Measurements from ENCODE around the gene MVD. TPM values are rescaled to one million over a fixed set of nuclear protein-coding genes. Genes with fewer than 3 reads are reported as not detected.
A peak's percentile ranks its signal among the peaks of the same experiment; 100 is the strongest.

Gene MVD
- total and polyA plus RNA-seq, 2 of the 13 experiments (the other 11 are each of a cell fraction or from before 2014, with no cell fraction given), result 28.1 to 187 TPM

DNA sequence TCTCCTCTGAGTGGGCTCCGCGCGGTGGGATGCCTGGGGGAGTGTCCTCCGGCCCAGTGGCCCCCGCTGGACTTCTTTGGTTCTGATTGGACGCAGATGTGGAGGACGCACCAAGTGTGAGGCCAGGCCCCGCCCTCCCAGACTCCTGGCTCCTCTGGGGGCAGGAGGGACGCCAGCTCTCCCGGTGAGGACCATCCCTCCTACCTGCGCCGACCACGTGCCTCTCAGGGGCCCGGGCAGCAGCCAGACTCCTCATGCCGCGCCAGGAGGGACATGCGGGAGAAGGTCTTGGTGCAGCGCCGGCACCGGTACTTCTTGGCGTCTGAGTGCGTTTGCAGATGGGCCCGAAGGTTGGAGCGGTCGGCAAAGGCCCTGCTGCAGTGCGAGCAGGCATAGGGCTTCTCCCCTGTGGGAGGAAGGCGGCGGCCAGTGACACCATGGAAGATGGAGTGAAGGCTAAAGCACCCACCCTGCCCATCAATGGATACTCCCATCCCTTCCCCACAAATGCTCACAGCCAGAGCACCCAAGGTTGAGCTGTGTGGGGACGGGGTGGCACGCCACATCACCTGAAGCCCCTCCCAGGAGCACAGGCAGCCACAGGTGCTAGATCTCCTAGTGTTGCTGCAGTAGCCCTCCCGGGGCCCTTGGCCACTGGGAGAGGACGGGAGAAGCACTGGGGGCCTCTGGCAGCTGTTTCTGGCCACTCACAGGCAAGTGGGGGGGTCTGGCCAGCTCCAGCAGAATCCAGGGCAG is 15.5 kb upstream of the MVD start (continued):
- TF ChIP-seq, protein P1, sequence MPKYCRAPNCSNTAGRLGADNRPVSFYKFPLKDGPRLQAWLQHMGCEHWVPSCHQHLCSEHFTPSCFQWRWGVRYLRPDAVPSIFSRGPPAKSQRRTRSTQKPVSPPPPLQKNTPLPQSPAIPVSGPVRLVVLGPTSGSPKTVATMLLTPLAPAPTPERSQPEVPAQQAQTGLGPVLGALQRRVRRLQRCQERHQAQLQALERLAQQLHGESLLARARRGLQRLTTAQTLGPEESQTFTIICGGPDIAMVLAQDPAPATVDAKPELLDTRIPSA (CRISPR knock-in tag; IDR thresholded peaks at IDR 0.05; ENCODE audit: borderline replicate concordance), result no peak
- no peak for TF ChIP-seq PCBP1 (IDR thresholded peaks at IDR 0.05; ENCODE audit: borderline replicate concordance, low read depth, low read length)
- no peak for TF ChIP-seq ZIK1 (CRISPR knock-in tag; IDR thresholded peaks at IDR 0.05; ENCODE audit: borderline replicate concordance, low read depth)
- TF ChIP-seq, protein P2, sequence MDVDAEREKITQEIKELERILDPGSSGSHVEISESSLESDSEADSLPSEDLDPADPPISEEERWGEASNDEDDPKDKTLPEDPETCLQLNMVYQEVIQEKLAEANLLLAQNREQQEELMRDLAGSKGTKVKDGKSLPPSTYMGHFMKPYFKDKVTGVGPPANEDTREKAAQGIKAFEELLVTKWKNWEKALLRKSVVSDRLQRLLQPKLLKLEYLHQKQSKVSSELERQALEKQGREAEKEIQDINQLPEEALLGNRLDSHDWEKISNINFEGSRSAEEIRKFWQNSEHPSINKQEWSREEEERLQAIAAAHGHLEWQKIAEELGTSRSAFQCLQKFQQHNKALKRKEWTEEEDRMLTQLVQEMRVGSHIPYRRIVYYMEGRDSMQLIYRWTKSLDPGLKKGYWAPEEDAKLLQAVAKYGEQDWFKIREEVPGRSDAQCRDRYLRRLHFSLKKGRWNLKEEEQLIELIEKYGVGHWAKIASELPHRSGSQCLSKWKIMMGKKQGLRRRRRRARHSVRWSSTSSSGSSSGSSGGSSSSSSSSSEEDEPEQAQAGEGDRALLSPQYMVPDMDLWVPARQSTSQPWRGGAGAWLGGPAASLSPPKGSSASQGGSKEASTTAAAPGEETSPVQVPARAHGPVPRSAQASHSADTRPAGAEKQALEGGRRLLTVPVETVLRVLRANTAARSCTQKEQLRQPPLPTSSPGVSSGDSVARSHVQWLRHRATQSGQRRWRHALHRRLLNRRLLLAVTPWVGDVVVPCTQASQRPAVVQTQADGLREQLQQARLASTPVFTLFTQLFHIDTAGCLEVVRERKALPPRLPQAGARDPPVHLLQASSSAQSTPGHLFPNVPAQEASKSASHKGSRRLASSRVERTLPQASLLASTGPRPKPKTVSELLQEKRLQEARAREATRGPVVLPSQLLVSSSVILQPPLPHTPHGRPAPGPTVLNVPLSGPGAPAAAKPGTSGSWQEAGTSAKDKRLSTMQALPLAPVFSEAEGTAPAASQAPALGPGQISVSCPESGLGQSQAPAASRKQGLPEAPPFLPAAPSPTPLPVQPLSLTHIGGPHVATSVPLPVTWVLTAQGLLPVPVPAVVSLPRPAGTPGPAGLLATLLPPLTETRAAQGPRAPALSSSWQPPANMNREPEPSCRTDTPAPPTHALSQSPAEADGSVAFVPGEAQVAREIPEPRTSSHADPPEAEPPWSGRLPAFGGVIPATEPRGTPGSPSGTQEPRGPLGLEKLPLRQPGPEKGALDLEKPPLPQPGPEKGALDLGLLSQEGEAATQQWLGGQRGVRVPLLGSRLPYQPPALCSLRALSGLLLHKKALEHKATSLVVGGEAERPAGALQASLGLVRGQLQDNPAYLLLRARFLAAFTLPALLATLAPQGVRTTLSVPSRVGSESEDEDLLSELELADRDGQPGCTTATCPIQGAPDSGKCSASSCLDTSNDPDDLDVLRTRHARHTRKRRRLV (CRISPR knock-in tag; IDR thresholded peaks at IDR 0.05), result no peak
- TF ChIP-seq ZNF790 (CRISPR knock-in tag; IDR thresholded peaks at IDR 0.05; ENCODE audit: borderline replicate concordance), result no peak
- no peak for TF ChIP-seq EZH2 (conservative IDR thresholded peaks at IDR 0.05; ENCODE audit: low read depth, low read length)
- TF ChIP-seq HOXA9 (CRISPR knock-in tag; IDR thresholded peaks at IDR 0.05; ENCODE audit: borderline replicate concordance), result no peak
- no peak for TF ChIP-seq ZMAT3 (CRISPR knock-in tag; conservative IDR thresholded peaks at IDR 0.05)
- TF ChIP-seq, protein P3, sequence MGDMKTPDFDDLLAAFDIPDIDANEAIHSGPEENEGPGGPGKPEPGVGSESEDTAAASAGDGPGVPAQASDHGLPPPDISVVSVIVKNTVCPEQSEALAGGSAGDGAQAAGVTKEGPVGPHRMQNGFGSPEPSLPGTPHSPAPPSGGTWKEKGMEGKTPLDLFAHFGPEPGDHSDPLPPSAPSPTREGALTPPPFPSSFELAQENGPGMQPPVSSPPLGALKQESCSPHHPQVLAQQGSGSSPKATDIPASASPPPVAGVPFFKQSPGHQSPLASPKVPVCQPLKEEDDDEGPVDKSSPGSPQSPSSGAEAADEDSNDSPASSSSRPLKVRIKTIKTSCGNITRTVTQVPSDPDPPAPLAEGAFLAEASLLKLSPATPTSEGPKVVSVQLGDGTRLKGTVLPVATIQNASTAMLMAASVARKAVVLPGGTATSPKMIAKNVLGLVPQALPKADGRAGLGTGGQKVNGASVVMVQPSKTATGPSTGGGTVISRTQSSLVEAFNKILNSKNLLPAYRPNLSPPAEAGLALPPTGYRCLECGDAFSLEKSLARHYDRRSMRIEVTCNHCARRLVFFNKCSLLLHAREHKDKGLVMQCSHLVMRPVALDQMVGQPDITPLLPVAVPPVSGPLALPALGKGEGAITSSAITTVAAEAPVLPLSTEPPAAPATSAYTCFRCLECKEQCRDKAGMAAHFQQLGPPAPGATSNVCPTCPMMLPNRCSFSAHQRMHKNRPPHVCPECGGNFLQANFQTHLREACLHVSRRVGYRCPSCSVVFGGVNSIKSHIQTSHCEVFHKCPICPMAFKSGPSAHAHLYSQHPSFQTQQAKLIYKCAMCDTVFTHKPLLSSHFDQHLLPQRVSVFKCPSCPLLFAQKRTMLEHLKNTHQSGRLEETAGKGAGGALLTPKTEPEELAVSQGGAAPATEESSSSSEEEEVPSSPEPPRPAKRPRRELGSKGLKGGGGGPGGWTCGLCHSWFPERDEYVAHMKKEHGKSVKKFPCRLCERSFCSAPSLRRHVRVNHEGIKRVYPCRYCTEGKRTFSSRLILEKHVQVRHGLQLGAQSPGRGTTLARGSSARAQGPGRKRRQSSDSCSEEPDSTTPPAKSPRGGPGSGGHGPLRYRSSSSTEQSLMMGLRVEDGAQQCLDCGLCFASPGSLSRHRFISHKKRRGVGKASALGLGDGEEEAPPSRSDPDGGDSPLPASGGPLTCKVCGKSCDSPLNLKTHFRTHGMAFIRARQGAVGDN (CRISPR knock-in tag; IDR thresholded peaks at IDR 0.05), result peak; percentile 29
- no peak for TF ChIP-seq CAMTA2 (CRISPR knock-in tag; IDR thresholded peaks at IDR 0.05; ENCODE audit: borderline replicate concordance)
- no peak for TF ChIP-seq ZNF460 (CRISPR knock-in tag; IDR thresholded peaks at IDR 0.05; ENCODE audit: borderline replicate concordance)
- TF ChIP-seq, protein P4, sequence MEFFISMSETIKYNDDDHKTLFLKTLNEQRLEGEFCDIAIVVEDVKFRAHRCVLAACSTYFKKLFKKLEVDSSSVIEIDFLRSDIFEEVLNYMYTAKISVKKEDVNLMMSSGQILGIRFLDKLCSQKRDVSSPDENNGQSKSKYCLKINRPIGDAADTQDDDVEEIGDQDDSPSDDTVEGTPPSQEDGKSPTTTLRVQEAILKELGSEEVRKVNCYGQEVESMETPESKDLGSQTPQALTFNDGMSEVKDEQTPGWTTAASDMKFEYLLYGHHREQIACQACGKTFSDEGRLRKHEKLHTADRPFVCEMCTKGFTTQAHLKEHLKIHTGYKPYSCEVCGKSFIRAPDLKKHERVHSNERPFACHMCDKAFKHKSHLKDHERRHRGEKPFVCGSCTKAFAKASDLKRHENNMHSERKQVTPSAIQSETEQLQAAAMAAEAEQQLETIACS (CRISPR knock-in tag; IDR thresholded peaks at IDR 0.05), result no peak
- peak; percentile 21; the same call in 1 of the 2 replicates for TF ChIP-seq ZNF776 (CRISPR knock-in tag; IDR thresholded peaks at IDR 0.05)
- no peak for TF ChIP-seq ZNF446 (CRISPR knock-in tag; IDR thresholded peaks at IDR 0.05)
- TF ChIP-seq DMAP1 (CRISPR knock-in tag; IDR thresholded peaks at IDR 0.05), result no peak
- TF ChIP-seq ZNF619 (CRISPR knock-in tag; IDR thresholded peaks at IDR 0.05), result no peak
- no peak for TF ChIP-seq SOX6 (IDR thresholded peaks at IDR 0.05)
- no peak for TF ChIP-seq SOX6 (CRISPR knock-in tag; IDR thresholded peaks at IDR 0.05)
- no peak for TF ChIP-seq ZNF296 (CRISPR knock-in tag; conservative IDR thresholded peaks at IDR 0.05)

All from HepG2 (cell line).